Measurements from ENCODE around the gene HOXA2. TPM values are rescaled to one million over a fixed set of nuclear protein-coding genes. Genes with fewer than 3 reads are reported as not detected.

Gene HOXA2
- total and polyA plus RNA-seq, 2 of the 13 experiments (the other 11 are each of a cell fraction or from before 2014, with no cell fraction given): 0.22 to 0.29 TPM

GRCh38 chr7:27130540-27131389, 28.3 kb upstream of the HOXA2 start, which contains the start of gene HOXA4 (continued):
- 0 out of 2 replicates have a peak, but pooled peaks have one; percentile 51 for TF ChIP-seq THRA (CRISPR knock-in tag; IDR thresholded peaks at IDR 0.05; ENCODE audit: borderline replicate concordance)
- TF ChIP-seq ZSCAN22 (CRISPR knock-in tag; IDR thresholded peaks at IDR 0.05): no peak
- TF ChIP-seq THAP7 (CRISPR knock-in tag; IDR thresholded peaks at IDR 0.05): no peak
- TF ChIP-seq AHR (CRISPR knock-in tag; IDR thresholded peaks at IDR 0.05): no peak
- no peak for TF ChIP-seq MED13 (CRISPR knock-in tag; IDR thresholded peaks at IDR 0.05)
- TF ChIP-seq MXI1 (IDR thresholded peaks at IDR 0.05; ENCODE audit: borderline replicate concordance, low read depth, low read length): peak; percentile 57; the same call in 1 of the 3 replicates
- no peak for TF ChIP-seq ZNF17 (CRISPR knock-in tag; IDR thresholded peaks at IDR 0.05)
- TF ChIP-seq THAP9 (CRISPR knock-in tag; IDR thresholded peaks at IDR 0.05; ENCODE audit: borderline replicate concordance): peak; percentile 80; the same call in 1 of the 2 replicates
- peak; percentile 73 for TF ChIP-seq HOXA3 (CRISPR knock-in tag; IDR thresholded peaks at IDR 0.05)
- peak; percentile 52; the same call in 1 of the 2 replicates for TF ChIP-seq ZFP37 (CRISPR knock-in tag; IDR thresholded peaks at IDR 0.05; ENCODE audit: borderline replicate concordance)
- peak; percentile 56 for TF ChIP-seq ETV5 (CRISPR knock-in tag; IDR thresholded peaks at IDR 0.05; ENCODE audit: borderline replicate concordance)
- TF ChIP-seq POLR2A (IDR thresholded peaks at IDR 0.05; ENCODE audit: insufficient read depth in 1 of 2, low read depth in 2 of 2, low read length in 2 of 2): peak; percentile 76 to 77
- TF ChIP-seq ZFP91 (CRISPR knock-in tag; IDR thresholded peaks at IDR 0.05; ENCODE audit: borderline replicate concordance): peak; percentile 64; the same call in 1 of the 2 replicates
- TF ChIP-seq DZIP1 (CRISPR knock-in tag; IDR thresholded peaks at IDR 0.05): no peak
- peak; percentile 16; the same call in 1 of the 2 replicates for TF ChIP-seq TOPORS (CRISPR knock-in tag; IDR thresholded peaks at IDR 0.05)
- no peak for TF ChIP-seq ZNF510 (CRISPR knock-in tag; IDR thresholded peaks at IDR 0.05; ENCODE audit: low read depth)
- peak; percentile 80 for TF ChIP-seq YEATS2 (CRISPR knock-in tag; IDR thresholded peaks at IDR 0.05; ENCODE audit: borderline replicate concordance)

Measured in HepG2 (cell line).